ENCODE results near the gene STX10. TPM values are rescaled to one million over a fixed set of nuclear protein-coding genes. Genes with fewer than 3 reads are reported as not detected.
A peak's percentile ranks its signal among the peaks of the same experiment; 100 is the strongest.

The STX10 gene
- total and polyA plus RNA-seq, 2 of the 4 experiments (the other 2 are of a cell fraction), result 64.9 to 82.0 TPM

GRCh38 chr19:13127051-13127450, 23.1 kb downstream of the STX10 start:
- H3K9me1 ChIP-seq (ENCODE audit: insufficient read depth, low read length), result peaks cover 27% of the 10 kb centered on the region
- no peak overlapping the region for H2BK20ac ChIP-seq (ENCODE audit: low read depth, low read length)
- intact Hi-C loops (cut with micrococcal nuclease), result no loop called here
- in situ Hi-C loops (cut with MboI; ENCODE audit: low sequenced_read_pairs), result no loop called here
- peaks cover 7% of the 10 kb centered on the region; the same call in 1 of the 2 replicates for H3K4me1 ChIP-seq (ENCODE audit: control insufficient read depth, insufficient read depth, low read length)
- H4K20me1 ChIP-seq (ENCODE audit: insufficient read depth, low read length), result peaks cover 90% of the 10 kb centered on the region
- H3K23ac ChIP-seq (ENCODE audit: low read depth, low read length), result no peak overlapping the region
- no peak overlapping the region for H3K14ac ChIP-seq (replicated peaks; ENCODE audit: low read depth, low read length)
- peaks cover 15% of the 10 kb centered on the region for H3K36me3 ChIP-seq (ENCODE audit: control insufficient read depth, insufficient read depth, low read length)
- no peak overlapping the region for H2AFZ ChIP-seq (replicated peaks; ENCODE audit: low read length, poor library complexity)
- no peak overlapping the region for H2BK5ac ChIP-seq (ENCODE audit: low read depth, low read length, poor library complexity, severe bottlenecking)
- no peak overlapping the region for H4K5ac ChIP-seq (ENCODE audit: low read depth, low read length)
- no peak overlapping the region for H3K9ac ChIP-seq (ENCODE audit: low read depth, low read length)
- no peak overlapping the region for H3K4me2 ChIP-seq (ENCODE audit: low read depth, low read length)
- WGBS, 2 experiments (ENCODE audit: extremely low coverage in 2 of 2, insufficient read length in 1 of 2), result 100% methylated on average over 1 of the region's 9 CpGs; no CpG with 5 or more reads in 1 of the 2 experiments
- no peak overlapping the region for H2AK5ac ChIP-seq (ENCODE audit: low read depth, low read length)
- POLR2A ChIA-PET (ENCODE audit: unreplicated experiment), result no interaction called here
- dilution Hi-C loops (cut with HindIII; ENCODE audit: low sequenced_read_pairs, unreplicated experiment), result no loop called here
- no peak overlapping the region for H2BK15ac ChIP-seq (ENCODE audit: low read depth, low read length)
- ATAC-seq (ENCODE audit: low read depth) (no peak), DNase-seq (peak; percentile 55)
- H4K91ac ChIP-seq (ENCODE audit: insufficient read depth, low read depth, low read length), result no peak overlapping the region
- H3K27ac ChIP-seq (ENCODE audit: insufficient read depth, low read length), result no peak overlapping the region
- CTCF ChIA-PET, result interaction anchor here (0.6 kb wide), 2 partner anchors 25 to 932 kb away, joined by 3 read pairs; no protein-coding TSS in a partner anchor
- H3K27me3 ChIP-seq (ENCODE audit: control insufficient read depth, insufficient read depth, low read length), result no peaks in the 10 kb centered on the region
- no peak overlapping the region for H2AK9ac ChIP-seq (replicated peaks; ENCODE audit: low read depth, low read length, poor library complexity)
- TF ChIP-seq, protein P1, sequence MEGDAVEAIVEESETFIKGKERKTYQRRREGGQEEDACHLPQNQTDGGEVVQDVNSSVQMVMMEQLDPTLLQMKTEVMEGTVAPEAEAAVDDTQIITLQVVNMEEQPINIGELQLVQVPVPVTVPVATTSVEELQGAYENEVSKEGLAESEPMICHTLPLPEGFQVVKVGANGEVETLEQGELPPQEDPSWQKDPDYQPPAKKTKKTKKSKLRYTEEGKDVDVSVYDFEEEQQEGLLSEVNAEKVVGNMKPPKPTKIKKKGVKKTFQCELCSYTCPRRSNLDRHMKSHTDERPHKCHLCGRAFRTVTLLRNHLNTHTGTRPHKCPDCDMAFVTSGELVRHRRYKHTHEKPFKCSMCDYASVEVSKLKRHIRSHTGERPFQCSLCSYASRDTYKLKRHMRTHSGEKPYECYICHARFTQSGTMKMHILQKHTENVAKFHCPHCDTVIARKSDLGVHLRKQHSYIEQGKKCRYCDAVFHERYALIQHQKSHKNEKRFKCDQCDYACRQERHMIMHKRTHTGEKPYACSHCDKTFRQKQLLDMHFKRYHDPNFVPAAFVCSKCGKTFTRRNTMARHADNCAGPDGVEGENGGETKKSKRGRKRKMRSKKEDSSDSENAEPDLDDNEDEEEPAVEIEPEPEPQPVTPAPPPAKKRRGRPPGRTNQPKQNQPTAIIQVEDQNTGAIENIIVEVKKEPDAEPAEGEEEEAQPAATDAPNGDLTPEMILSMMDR (conservative IDR thresholded peaks at IDR 0.05; ENCODE audit: low read depth, low read length), result no peak
- TF ChIP-seq MAZ (IDR thresholded peaks at IDR 0.05; ENCODE audit: borderline replicate concordance, low read depth, low read length), result no peak
- TF ChIP-seq RFX5 (IDR thresholded peaks at IDR 0.05; ENCODE audit: low read depth, low read length), result no peak
- TF ChIP-seq CHD1 (IDR thresholded peaks at IDR 0.05; ENCODE audit: low read depth, low read length), result no peak
- H4K8ac ChIP-seq (ENCODE audit: low read depth in 2 of 2, low read length in 2 of 2), result no peak overlapping the region
- BruUV-seq (replicated peaks), result no TSS peak
- H3K56ac ChIP-seq (ENCODE audit: extremely low read depth, insufficient read depth, low read length), result no peak overlapping the region
- peaks cover 10 to 83% of the 10 kb centered on the region in 2 experiments; a peak in 3 of 4 replicates for H3K79me1 ChIP-seq (ENCODE audit: low read depth in 1 of 2, low read length in 2 of 2)
- no peak overlapping the region for H3K4ac ChIP-seq (ENCODE audit: low read depth, low read length)
- no peak overlapping the region for H3K4me3 ChIP-seq (ENCODE audit: insufficient read depth, low read depth, low read length)
- H3K18ac ChIP-seq (ENCODE audit: low read depth, low read length), result no peak overlapping the region
- H2BK120ac ChIP-seq (ENCODE audit: low read depth, low read length), result no peak overlapping the region
- no peaks in the 10 kb centered on the region for H3K9me3 ChIP-seq (ENCODE audit: control insufficient read depth, insufficient read depth, low read length)

Measured in IMR-90 (cell line).